Measurements from ENCODE around the gene TRIM2.

- TF ChIP-seq POLR2A (IDR thresholded peaks at IDR 0.05), result no peak
- no peak for TF ChIP-seq CTCF (IDR thresholded peaks at IDR 0.05)
Measured at GRCh38 chr4:153290134-153290533, 85.9 kb downstream of the TRIM2 start.
